ENCODE data around the gene VPS54.
"Not testable (repeated sequence)": the region's sequence is repeated elsewhere in the genome, so short reads cannot be mapped to it uniquely, and the experiment has no call there.

Gene VPS54

DNA sequence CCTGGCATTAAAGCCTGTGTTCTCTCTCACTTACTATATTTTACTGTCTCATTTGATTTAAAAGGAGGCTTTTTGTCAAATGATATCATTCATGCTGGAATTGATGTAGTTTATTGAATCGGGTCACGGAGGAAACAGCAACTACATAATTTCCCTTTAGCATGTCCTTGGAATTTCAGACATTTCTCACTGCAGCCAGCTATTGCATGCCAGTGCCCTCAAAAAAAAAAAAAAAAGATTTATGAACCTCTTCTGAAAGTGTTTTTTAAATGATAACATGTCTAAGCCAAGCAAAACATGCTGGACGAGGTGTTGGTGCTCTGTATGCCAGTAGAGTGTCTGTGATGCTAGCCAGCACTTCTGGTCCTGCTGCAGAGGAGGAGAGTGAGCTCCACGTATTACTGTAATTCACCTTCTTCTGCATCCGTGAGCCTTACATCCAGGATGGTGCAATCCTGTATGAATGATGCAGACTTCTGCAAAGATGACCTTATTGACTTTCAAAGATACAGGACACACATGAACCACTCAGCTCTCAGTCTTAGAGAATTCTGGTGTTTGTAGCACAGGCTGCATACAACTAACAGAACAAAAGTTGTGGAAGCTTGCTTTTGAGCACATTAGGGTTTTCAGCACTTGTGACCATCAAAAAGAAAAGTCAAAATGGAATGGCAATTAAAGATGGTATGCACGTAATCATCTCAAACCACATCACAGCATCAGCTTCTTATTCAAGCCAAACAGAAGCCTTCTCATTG, 146.5 kb downstream of the VPS54 start:
- no peak for DNase-seq (ENCODE audit: low read depth)

GRCh38 chr2:63871864-63872263, 147.4 kb downstream of the VPS54 start:
- DNase-seq (ENCODE audit: low read depth) = peak; percentile 48

DNA sequence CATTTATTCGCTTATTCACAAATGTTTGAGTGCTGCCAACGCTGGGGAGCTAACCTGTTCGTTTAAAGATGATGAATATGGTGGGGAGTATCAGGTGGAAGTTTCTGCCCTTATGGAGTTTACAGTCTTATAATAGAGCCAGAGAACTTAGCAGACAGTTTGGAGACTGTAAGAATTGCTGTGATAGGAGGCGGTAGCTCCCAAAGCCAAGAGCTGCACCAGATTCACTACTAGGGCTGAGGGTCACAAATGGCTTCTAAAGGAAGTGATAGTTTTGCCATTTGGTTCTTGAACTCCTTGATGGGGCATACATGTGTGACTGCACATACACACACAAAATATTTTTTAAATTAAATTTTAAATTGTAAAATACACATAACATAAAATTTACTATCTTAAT, 148.5 kb downstream of the VPS54 start:
- DNase-seq (ENCODE audit: low read depth) = no peak

- DNase-seq (ENCODE audit: low read depth) = peak; percentile 47
Measured at GRCh38 chr2:63866009-63866709, 153.1 kb downstream of the VPS54 start.

GRCh38 chr2:63865159-63865799, 153.9 kb downstream of the VPS54 start:
- DNase-seq (ENCODE audit: low read depth) = peak; percentile 77

GRCh38 chr2:63863707-63864106, 155.5 kb downstream of the VPS54 start:
- no peak for DNase-seq (ENCODE audit: low read depth)

DNA sequence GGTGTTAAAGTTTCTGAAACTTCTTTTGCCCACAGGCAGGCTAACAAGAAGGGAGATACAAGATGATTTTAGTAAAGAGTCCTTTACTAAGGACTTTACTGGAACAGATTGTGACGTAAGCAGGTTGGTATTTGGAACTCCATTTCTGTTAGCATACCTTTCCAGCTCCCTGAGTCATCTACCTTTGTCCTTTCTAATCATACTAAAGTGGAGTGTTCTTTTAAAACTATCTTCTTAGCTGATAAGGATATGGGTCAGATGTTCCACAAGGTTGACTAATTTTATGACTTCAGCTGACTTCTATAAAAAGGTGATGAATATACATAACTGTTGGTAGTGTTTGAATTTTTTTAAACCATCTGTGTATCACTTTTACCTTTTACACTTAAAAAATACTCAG, 156.4 kb downstream of the VPS54 start:
- peak; percentile 49 for DNase-seq (ENCODE audit: low read depth)

GRCh38 chr2:63861220-63861822, 157.9 kb downstream of the VPS54 start:
- DNase-seq (ENCODE audit: low read depth) = peak; percentile 65

DNA sequence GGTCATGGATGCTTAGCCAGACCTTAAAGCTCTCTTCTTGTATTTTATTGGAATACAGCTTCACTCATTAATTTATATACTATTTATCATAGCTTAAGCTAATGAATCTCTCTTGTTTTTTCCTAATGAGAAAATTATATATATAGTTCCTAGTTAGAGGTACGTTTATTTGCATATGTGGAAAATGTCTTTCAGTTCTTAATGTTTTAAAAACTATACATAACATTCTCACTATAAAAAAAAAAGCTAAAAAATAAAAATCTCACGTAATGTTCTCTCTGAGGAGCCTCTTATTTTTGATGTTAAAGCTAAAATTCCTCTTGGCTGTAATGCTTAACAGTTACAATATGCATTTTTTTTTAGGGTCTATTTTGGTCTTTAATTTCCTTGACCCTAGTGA, 160.9 kb downstream of the VPS54 start:
- no peak for DNase-seq (ENCODE audit: low read depth)

- DNase-seq (ENCODE audit: low read depth) = no peak
Measured at GRCh38 chr2:63856303-63856603, 163.0 kb downstream of the VPS54 start.

GRCh38 chr2:63855418-63856302, 163.6 kb downstream of the VPS54 start:
- no peak for DNase-seq (ENCODE audit: low read depth)

GRCh38 chr2:63853527-63854310, 165.5 kb downstream of the VPS54 start:
- DNase-seq (ENCODE audit: low read depth) = peak; percentile 33

GRCh38 chr2:63851691-63852311, 167.4 kb downstream of the VPS54 start:
- DNase-seq (ENCODE audit: low read depth) = no peak

- DNase-seq (ENCODE audit: low read depth) = peak; percentile 15
Measured at GRCh38 chr2:63850649-63851048, 168.6 kb downstream of the VPS54 start.

DNA sequence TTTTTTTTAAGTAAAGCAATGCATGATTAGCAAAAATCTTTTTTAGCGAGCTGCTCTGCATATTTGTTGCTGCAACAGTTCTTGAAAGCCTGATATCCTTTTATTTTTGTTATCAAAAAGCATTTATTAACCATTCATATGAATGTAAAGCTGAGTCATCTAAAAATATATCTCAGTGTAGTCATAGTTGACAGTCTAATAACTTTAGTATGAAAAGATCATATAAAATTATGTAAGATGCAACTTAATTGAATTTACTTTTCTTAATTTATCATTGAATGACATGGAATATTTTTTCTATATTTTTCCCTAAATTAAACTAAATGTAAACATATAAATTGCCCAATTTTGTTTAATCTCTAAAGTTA, 169.0 kb downstream of the VPS54 start:
- no peak for DNase-seq (ENCODE audit: low read depth)

DNA sequence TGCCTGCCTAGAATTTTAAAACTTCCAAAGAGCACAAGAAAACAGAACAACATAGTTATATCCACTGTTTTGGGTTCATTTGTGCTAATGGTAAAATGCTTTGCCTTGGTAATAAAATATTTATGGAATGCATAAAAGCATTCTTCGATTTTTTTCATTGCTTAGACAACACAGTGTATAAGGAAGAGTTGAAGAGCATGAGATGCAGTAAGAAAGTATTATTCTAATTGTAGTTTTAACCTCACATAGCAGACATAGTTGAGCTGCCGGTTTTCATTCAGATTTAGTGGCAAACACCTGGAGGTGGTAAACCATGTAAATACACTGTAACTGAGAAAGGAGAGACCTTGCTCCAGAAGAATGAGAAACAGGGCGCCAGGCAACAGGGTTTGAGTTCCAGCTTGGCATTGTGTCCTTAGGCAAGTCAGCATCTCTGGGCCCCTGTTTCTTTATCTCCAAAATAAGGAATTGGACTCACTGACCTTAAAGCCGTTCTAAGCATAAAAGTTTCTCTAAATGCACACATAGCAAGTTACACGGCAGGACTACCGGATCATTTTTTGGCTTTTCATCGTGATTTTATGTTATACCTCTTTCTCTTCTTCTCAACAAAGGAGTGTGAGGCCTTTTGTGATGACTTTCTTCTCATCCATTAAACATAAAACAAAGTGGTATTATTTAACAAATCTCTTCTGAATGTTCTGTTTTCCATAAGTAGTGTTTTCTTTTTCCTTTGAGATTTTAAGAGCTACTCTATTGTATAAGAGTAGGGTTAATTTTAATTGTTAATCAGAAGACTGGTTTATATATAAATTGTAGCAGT, 169.6 kb downstream of the VPS54 start:
- DNase-seq (ENCODE audit: low read depth) = peak; percentile 51

- DNase-seq (ENCODE audit: low read depth) = not testable (repeated sequence)
Measured at GRCh38 chr2:63847571-63847970, 171.7 kb downstream of the VPS54 start.

GRCh38 chr2:63846487-63846886, 172.7 kb downstream of the VPS54 start:
- no peak for DNase-seq (ENCODE audit: low read depth)

DNA sequence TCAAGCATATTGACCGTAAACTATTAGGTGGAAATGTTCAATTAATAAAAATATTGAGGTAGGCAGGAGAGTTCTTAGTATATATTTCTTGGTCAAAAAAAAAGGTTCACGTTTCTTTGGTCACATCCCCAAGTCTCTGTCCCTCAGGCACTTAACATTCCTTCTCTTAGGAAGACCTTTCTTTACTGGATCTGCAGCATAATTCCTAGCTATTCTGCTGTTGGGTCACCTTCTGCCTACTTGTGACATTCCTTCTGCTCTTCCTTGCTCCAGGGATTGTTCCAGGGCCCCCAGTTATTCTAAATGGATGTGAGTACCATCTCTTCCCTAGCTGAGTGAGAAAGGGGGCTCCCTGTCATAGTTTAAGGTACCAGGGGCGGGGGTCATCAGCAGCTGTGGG, 173.4 kb downstream of the VPS54 start:
- no peak for DNase-seq (ENCODE audit: low read depth)

DNA sequence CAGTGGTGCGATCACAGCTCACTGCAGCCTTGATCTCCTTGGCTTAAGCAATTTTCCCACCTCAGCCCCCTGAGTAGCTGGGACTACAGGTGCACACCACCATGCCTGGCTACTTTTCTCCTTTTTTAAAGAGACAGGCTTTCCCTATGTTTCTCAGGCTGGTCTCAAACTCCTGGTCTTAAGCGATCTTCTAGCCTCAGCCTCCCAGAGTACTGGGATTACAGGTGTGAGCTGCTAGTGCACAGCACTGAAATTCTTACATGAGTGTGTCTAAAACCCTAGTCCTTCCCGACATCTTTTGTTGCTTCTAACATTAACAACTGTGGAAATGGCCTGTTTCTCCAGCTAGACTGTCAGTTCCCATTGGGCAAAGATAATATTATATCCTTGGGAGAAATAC, 174.6 kb downstream of the VPS54 start:
- DNase-seq (ENCODE audit: low read depth) = no peak

All from iris pigment epithelial cell (primary cell).